ENCODE measurements around the gene PGRMC2. TPM values are rescaled to one million over a fixed set of nuclear protein-coding genes. Genes with fewer than 3 reads are reported as not detected.
A peak's percentile ranks its signal among the peaks of the same experiment; 100 is the strongest.

The PGRMC2 gene
- total RNA-seq, 1 experiment from 2014 or later = 73.1 TPM

GRCh38 chr4:128311659-128312403 lies 24.2 kb upstream of the PGRMC2 start:
- Mint-ChIP-seq H3K27ac (ENCODE audit: unreplicated experiment) (no peak overlapping the region), H3K36me3 (ENCODE audit: insufficient read depth, unreplicated experiment) (no peaks in the 10 kb centered on the region), H3K4me3 (ENCODE audit: unreplicated experiment) (no peak overlapping the region), H3K4me1 (ENCODE audit: low read depth, unreplicated experiment) (peaks cover 19% of the 10 kb centered on the region), H3K9me3 (ENCODE audit: unreplicated experiment) (no peaks in the 10 kb centered on the region), H3K27me3 (ENCODE audit: insufficient read depth, unreplicated experiment) (no peaks in the 10 kb centered on the region)
- peaks cover 19% of the 10 kb centered on the region; the same call in 1 of the 2 replicates for H3K4me1 ChIP-seq
- no peak for TF ChIP-seq CTCF (IDR thresholded peaks at IDR 0.05; ENCODE audit: insufficient read depth in 1 of 2, low read depth in 1 of 2, low read length in 1 of 2, severe bottlenecking in 1 of 2, unreplicated experiment in 1 of 2)
- no peak overlapping the region for H3K4me3 ChIP-seq (ENCODE audit: low read depth, low read length)
- no TSS peak for BruUV-seq (replicated peaks)
- ChIA-PET POLR2A (no interaction called here), CTCF (no interaction called here)
- H3K27me3 ChIP-seq (replicated peaks; ENCODE audit: control insufficient read depth, insufficient read depth, low read length) = no peaks in the 10 kb centered on the region
- H3K9me3 ChIP-seq = no peaks in the 10 kb centered on the region
- H3K36me3 ChIP-seq (ENCODE audit: control insufficient read depth, insufficient read depth, low read length) = no peaks in the 10 kb centered on the region
- no peak for DNase-seq
- intact Hi-C loops (cut with micrococcal nuclease; ENCODE audit: unreplicated experiment) = no loop called here

GRCh38 chr4:128310266-128310697 lies 22.7 kb upstream of the PGRMC2 start:
- H3K4me3 ChIP-seq (ENCODE audit: low read depth, low read length) = no peak overlapping the region
- no peaks in the 10 kb centered on the region for H3K36me3 Mint-ChIP-seq (ENCODE audit: insufficient read depth, unreplicated experiment)
- H3K4me1 ChIP-seq = peaks cover 19% of the 10 kb centered on the region; the same call in 1 of the 2 replicates
- TF ChIP-seq CTCF (IDR thresholded peaks at IDR 0.05; ENCODE audit: insufficient read depth in 1 of 2, low read depth in 1 of 2, low read length in 1 of 2, severe bottlenecking in 1 of 2, unreplicated experiment in 1 of 2) = peak in 1 of 2 experiments; percentile 38
- H3K36me3 ChIP-seq (ENCODE audit: control insufficient read depth, insufficient read depth, low read length) = no peaks in the 10 kb centered on the region
- no TSS peak for BruUV-seq (replicated peaks)
- no peaks in the 10 kb centered on the region for H3K27me3 Mint-ChIP-seq (ENCODE audit: insufficient read depth, unreplicated experiment)
- CTCF ChIA-PET = no interaction called here
- peaks cover 12% of the 10 kb centered on the region for H3K4me1 Mint-ChIP-seq (ENCODE audit: low read depth, unreplicated experiment)
- H3K4me3 Mint-ChIP-seq (ENCODE audit: unreplicated experiment) = no peak overlapping the region
- H3K27me3 ChIP-seq (replicated peaks; ENCODE audit: control insufficient read depth, insufficient read depth, low read length) = no peaks in the 10 kb centered on the region
- POLR2A ChIA-PET = no interaction called here
- H3K9me3 ChIP-seq = no peaks in the 10 kb centered on the region
- peak; percentile 26 to 35 for DNase-seq
- no peaks in the 10 kb centered on the region for H3K9me3 Mint-ChIP-seq (ENCODE audit: unreplicated experiment)
- intact Hi-C loops (cut with micrococcal nuclease; ENCODE audit: unreplicated experiment) = no loop called here
- H3K27ac Mint-ChIP-seq (ENCODE audit: unreplicated experiment) = peak overlapping the region; percentile 46

GRCh38 chr4:128309585-128309984 lies 22.0 kb upstream of the PGRMC2 start:
- intact Hi-C loops (cut with micrococcal nuclease; ENCODE audit: unreplicated experiment) = no loop called here
- no peaks in the 10 kb centered on the region for H3K27me3 ChIP-seq (replicated peaks; ENCODE audit: control insufficient read depth, insufficient read depth, low read length)
- Mint-ChIP-seq H3K27me3 (ENCODE audit: insufficient read depth, unreplicated experiment) (no peaks in the 10 kb centered on the region), H3K36me3 (ENCODE audit: insufficient read depth, unreplicated experiment) (no peaks in the 10 kb centered on the region), H3K27ac (ENCODE audit: unreplicated experiment) (peak overlapping the region; percentile 46), H3K4me1 (ENCODE audit: low read depth, unreplicated experiment) (peaks cover 10% of the 10 kb centered on the region), H3K9me3 (ENCODE audit: unreplicated experiment) (no peaks in the 10 kb centered on the region), H3K4me3 (ENCODE audit: unreplicated experiment) (no peak overlapping the region)
- peaks cover 19% of the 10 kb centered on the region; the same call in 1 of the 2 replicates for H3K4me1 ChIP-seq
- H3K4me3 ChIP-seq (ENCODE audit: low read depth, low read length) = no peak overlapping the region
- no peak for TF ChIP-seq CTCF (IDR thresholded peaks at IDR 0.05; ENCODE audit: insufficient read depth in 1 of 2, low read depth in 1 of 2, low read length in 1 of 2, severe bottlenecking in 1 of 2, unreplicated experiment in 1 of 2)
- no peaks in the 10 kb centered on the region for H3K9me3 ChIP-seq
- H3K36me3 ChIP-seq (ENCODE audit: control insufficient read depth, insufficient read depth, low read length) = no peaks in the 10 kb centered on the region
- no TSS peak for BruUV-seq (replicated peaks)
- POLR2A ChIA-PET = no interaction called here
- CTCF ChIA-PET = no interaction called here
- no peak for DNase-seq

Measured in Caco-2 (cell line).